Stromal cell of bone marrow (primary cell): Measurements from ENCODE around the gene OAT.

Experiments
- DNase-seq: peaks from one replicate; pipeline ENCODE4 v3.0.0-alpha.2; 2012; ENCODE audit warnings: low read depth

Gene OAT

GRCh38 chr10:124418726-124419501 lies at the start of gene OAT:
Gene OAT, minus strand, starts transcription at chr10:124418923. Its CDS starts 6,752 bp downstream, at chr10:124412171.
- DNase-seq: peak; percentile 90

GRCh38 chr10:124467165-124467564 lies 48.4 kb upstream of the OAT start:
- no peak for DNase-seq

DNA sequence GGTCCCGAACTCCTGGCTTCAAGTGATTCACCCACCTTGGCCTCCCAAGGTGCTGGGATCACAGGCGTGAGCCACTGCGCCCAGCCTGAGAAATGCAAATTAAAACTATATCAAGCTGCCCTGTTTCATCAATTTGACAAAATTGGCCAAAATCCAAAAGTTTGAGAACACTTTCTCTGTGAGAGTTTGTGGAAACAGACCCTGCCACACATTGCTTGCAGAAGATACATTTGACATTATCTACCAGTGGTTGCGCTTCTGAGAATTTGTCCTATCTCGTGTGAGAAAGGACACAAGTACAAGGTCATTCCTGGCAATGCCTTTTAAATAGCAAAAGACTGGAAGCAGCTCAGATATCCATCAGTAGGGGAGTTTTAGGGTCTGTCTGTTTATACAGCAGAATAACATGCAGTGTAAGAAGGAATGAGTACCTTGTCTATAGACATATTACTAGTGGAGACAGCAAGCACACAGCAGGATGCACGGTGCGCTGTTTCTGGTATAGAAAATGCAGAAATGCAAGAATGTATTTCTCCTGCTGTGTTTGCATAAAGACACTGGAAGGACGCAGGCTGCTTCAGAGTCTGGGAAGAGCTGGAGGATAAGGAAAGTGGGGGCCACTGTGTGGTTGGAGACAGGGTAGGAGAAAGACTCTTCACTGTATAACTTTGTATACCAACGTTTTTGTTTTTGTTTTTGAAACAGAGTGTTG lies 47.2 kb upstream of the OAT start:
- no peak for DNase-seq

GRCh38 chr10:124465003-124465776 lies 46.5 kb upstream of the OAT start:
- no peak for DNase-seq

GRCh38 chr10:124464028-124464965 lies 45.6 kb upstream of the OAT start:
- no peak for DNase-seq

- no peak for DNase-seq
These were observed 43.6 kb upstream of the OAT start for GRCh38 chr10:124462348-124462695.

DNA sequence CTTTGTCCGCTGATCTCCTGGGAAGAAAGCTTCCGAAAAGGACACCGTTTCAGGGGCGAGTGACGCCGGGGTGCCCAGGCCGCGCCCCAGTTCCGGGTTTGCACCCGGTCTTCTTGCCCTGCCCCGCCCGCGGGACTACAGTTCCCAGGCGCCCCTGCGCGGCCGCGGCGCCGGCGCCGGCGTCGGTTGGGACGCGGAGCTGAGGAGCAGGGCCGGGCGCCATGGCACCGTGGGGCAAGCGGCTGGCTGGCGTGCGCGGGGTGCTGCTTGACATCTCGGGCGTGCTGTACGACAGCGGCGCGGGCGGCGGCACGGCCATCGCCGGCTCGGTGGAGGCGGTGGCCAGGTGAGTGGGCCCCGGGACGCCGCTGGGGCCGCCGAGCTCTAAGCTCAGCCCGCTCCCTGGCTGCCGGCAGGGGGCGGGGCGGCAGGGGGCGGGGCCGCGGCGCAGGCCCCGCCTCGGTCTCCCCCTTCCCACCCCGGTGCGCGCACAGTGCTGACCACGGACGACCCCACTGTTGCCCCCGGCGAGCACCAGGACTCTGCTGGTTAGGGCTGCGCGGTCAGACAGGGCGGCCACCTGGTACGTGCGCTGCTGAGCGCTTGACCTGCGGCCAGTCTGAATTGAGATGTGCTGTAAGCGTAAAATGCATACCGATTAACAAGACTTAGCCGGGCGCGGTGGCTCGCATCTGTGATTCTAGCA lies 43.1 kb upstream of the OAT start, which contains the start of gene LHPP:
Gene LHPP, plus strand, starts transcription at position 182 of the 706 bp plus-strand sequence. Its CDS starts 40 bp downstream, at position 222.
- peak; percentile 63 for DNase-seq

DNA sequence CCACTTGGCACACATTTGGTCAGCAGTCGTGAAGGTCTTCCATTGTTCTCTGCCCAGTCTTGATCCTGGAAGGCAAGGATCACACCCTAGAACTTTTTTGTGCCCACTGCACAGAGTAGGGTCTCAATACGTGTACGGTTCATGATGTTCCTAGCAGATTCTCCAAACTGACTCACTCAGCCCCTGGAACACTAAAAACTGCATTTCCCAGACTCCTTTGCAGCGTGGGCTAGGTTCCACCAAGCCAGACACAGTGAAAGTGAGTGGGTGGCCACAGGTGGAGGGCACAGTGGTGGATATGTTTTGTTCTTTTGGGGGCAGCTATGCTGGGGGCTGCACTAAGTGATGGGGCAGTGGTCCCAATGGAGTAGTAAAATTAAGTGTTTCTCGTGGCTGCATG lies 41.4 kb upstream of the OAT start:
- DNase-seq: no peak

DNA sequence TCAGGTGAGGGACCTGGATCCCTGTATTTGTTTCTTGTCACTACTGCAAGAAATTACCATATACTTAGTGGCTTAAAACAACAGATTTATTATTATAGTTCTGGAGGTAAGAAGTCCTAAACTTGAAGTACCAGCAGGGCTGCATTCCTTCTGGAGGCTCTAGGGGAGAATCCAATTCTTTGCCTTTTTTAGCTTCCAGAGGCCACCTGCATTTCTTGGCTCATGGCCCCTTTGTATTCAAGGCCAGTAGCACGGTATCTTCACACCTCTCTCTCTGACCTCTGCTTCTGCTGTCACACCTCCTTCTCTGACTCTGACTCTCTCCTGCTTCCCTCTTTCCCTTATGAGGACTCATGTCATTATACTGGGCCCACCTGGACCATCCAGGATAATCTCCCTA lies 40.7 kb upstream of the OAT start:
- no peak for DNase-seq

GRCh38 chr10:124458889-124459288 lies 40.2 kb upstream of the OAT start:
- DNase-seq: no peak

GRCh38 chr10:124458473-124458872 lies 39.8 kb upstream of the OAT start:
- no peak for DNase-seq

DNA sequence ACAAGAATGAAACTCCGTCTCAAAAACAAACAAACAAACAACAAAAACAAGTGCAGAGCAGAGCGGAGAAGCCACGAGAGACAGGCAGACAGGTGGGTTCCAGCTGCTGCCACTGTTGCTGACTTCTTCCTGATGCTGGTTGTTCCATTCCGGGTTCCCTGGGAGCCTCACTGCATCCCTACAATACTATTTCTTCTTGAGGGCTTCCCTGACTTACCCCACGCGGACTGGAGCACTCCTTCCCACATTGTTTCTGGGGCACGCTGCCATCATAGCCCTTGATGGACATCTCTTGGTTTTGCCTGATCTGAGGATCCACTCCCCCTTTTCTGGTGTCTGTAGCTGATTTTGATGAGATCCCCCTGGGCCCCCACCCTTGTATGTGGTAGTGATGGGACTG lies 36.7 kb upstream of the OAT start:
- DNase-seq: no peak

DNA sequence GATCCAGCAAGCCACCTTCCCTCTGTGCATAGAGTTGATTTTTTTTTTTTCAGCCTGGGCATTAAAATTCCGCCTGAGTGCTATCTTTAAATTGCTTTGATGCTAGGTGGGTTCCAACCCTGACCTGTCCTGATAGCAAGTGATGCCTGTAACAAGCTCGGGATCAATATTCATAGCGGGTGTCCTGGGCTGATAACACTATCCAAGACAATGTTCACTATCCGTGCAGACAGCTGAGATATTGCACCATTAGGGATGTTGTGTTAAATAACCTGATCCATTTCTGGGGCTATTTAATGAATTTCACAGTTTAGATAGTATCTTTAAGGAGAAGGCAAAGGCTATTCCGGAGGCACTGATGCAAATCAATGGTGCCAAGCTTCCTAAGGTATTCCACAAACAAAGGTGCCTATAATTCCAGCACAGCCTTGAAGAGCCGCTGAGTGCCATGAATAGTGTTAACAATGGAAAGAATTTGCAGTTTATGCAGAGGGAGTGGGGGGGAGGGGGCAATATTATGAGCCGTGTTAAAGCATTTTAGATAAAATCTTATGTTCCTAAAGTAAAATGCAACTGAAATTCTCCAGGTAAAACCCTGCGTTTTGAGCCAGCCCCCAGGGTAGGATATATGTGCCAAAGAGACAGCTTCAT lies 35.4 kb upstream of the OAT start:
- no peak for DNase-seq

DNA sequence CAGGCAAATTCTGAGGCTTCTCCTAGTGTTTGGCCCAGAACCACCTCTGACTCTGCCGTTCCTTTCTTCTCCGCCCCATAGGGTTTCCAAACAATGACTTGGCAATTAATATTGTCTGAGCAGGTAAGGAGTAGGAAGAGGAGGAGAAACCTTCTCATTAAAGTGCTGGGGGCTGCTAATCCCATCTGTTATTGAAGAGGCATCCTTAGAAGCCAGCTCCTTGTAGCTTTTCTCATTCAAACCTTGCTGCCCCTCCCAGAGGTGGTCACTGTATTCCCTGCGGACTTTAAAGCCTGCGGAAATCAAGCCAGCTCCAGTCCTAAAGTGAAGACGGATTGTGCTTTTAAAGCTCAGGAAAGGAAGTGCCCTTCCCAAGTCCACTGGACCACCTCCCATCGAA lies 32.6 kb upstream of the OAT start:
- DNase-seq: no peak

DNA sequence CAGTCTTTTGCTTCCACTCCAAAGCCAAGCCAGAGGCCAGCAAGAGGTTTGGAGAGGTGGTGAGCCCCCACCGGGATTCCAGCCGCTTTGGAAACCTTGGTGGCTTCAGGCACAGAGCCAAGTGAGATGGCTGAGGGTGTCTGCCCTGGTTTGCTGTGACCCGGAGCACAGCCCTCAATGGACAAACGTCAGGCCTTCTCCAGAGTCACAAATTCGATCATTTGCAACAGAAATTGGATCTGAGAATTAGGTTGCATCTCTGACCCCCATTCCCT lies 32.0 kb upstream of the OAT start:
- DNase-seq: no peak

- DNase-seq: no peak
These were observed 31.5 kb upstream of the OAT start, which contains the start of gene NKX1-2 for GRCh38 chr10:124450012-124450782. Gene NKX1-2, minus strand, starts transcription at chr10:124450035. Its CDS starts 92 bp downstream, at chr10:124449943.

- DNase-seq: no peak
These were observed 30.7 kb upstream of the OAT start for GRCh38 chr10:124449170-124450011.

DNA sequence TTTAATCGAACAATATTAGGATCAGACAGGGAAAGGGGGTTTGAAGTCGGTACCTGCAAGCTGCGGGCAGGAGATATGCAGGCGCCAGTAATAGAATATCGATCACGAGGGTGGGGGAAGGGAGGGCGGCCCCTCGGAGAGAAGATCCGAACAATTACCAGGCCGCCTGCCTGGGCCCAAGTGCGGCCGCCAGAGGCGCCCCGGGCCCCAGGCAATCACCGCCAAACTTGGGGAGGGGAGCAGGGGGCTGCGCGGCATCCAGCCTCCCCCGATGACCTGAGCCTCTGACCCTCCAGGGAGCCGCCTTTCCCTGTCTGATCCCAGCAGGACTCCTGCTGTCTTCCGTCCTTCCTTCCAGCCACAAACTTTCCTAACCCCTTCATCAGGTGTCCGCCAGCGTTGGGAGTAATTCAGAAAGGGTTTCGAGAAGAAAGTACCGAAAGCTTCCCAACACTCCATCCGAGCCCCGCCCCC lies 30.0 kb upstream of the OAT start:
- no peak for DNase-seq
